Measurements from ENCODE around the gene MLEC.

GRCh38 chr12:120711411-120711810 is 24.5 kb downstream of the MLEC start:
- no peak for TF ChIP-seq EZH2 (IDR thresholded peaks at IDR 0.05; ENCODE audit: insufficient read depth, low read length)
- TF ChIP-seq, protein P1, sequence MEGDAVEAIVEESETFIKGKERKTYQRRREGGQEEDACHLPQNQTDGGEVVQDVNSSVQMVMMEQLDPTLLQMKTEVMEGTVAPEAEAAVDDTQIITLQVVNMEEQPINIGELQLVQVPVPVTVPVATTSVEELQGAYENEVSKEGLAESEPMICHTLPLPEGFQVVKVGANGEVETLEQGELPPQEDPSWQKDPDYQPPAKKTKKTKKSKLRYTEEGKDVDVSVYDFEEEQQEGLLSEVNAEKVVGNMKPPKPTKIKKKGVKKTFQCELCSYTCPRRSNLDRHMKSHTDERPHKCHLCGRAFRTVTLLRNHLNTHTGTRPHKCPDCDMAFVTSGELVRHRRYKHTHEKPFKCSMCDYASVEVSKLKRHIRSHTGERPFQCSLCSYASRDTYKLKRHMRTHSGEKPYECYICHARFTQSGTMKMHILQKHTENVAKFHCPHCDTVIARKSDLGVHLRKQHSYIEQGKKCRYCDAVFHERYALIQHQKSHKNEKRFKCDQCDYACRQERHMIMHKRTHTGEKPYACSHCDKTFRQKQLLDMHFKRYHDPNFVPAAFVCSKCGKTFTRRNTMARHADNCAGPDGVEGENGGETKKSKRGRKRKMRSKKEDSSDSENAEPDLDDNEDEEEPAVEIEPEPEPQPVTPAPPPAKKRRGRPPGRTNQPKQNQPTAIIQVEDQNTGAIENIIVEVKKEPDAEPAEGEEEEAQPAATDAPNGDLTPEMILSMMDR (IDR thresholded peaks at IDR 0.05; ENCODE audit: insufficient read depth, low read depth, low read length), result no peak
